ENCODE results near the gene GLT8D2. TPM values are rescaled to one million over a fixed set of nuclear protein-coding genes. Genes with fewer than 3 reads are reported as not detected.
"Not testable (repeated sequence)": the region's sequence is repeated elsewhere in the genome, so short reads cannot be mapped to it uniquely, and the experiment has no call there.

The GLT8D2 gene
- total RNA-seq, 1 experiment from 2014 or later = 3.8 TPM

GRCh38 chr12:104022786-104023185 lies 27.2 kb downstream of the GLT8D2 start:
- H3K4ac ChIP-seq (ENCODE audit: low read depth, low read length) = no peak overlapping the region
- H3K4me3 Mint-ChIP-seq = no peak overlapping the region
- peaks cover 11 to 18% of the 10 kb centered on the region in 2 experiments for H3K9me3 Mint-ChIP-seq
- no peak overlapping the region for H4K8ac ChIP-seq (replicated peaks; ENCODE audit: insufficient read length, low read depth, low read length)
- H3K27me3 ChIP-seq (ENCODE audit: insufficient read depth, low read length) = no peaks in the 10 kb centered on the region
- no peak overlapping the region for H3K27ac Mint-ChIP-seq
- no peaks in the 10 kb centered on the region for H3K9me3 ChIP-seq (ENCODE audit: control insufficient read depth, low read depth, low read length)
- H3K27ac ChIP-seq (ENCODE audit: insufficient read length, low read depth, low read length) = no peak overlapping the region
- no peaks in the 10 kb centered on the region for H3K4me1 Mint-ChIP-seq
- no peaks in the 10 kb centered on the region for H3K23me2 ChIP-seq (ENCODE audit: insufficient read length, low read depth, low read length, poor library complexity, severe bottlenecking)
- H2BK20ac ChIP-seq (ENCODE audit: low read depth, low read length, poor library complexity, severe bottlenecking) = no peak overlapping the region
- no peak overlapping the region for H2BK5ac ChIP-seq (ENCODE audit: insufficient read length, low read length)
- H2AK5ac ChIP-seq (ENCODE audit: insufficient read length, low read length) = no peak overlapping the region
- no peak for TF ChIP-seq CTCF (conservative IDR thresholded peaks at IDR 0.05)
- H2AFZ ChIP-seq (ENCODE audit: low read length) = no peak overlapping the region
- H3K18ac ChIP-seq (ENCODE audit: insufficient read length, low read depth, low read length) = no peak overlapping the region
- H2BK15ac ChIP-seq (ENCODE audit: low read depth, low read length) = no peak overlapping the region
- no peaks in the 10 kb centered on the region for H3K79me1 ChIP-seq (ENCODE audit: insufficient read depth, low read depth, low read length, poor library complexity, severe bottlenecking)
- no peak overlapping the region for H3K23ac ChIP-seq (ENCODE audit: insufficient read length, low read depth, low read length)
- H3K4me1 ChIP-seq (ENCODE audit: insufficient read depth, low read length) = no peaks in the 10 kb centered on the region
- no peaks in the 10 kb centered on the region for H4K20me1 ChIP-seq (ENCODE audit: control insufficient read depth, insufficient read depth, insufficient read length)
- no peak overlapping the region for H3K4me2 ChIP-seq (ENCODE audit: insufficient read depth, insufficient read length, low read length)
- no peak overlapping the region for H2BK12ac ChIP-seq (ENCODE audit: insufficient read length, low read depth, low read length)
- no peak overlapping the region for H4K91ac ChIP-seq (ENCODE audit: insufficient read length, low read depth, low read length)
- no peak for DNase-seq
- H3K14ac ChIP-seq (ENCODE audit: insufficient read depth, low read length) = no peak overlapping the region
- H4K5ac ChIP-seq (ENCODE audit: insufficient read length, low read depth, low read length) = no peak overlapping the region
- H3K79me2 ChIP-seq (ENCODE audit: insufficient read depth, low read length) = no peaks in the 10 kb centered on the region
- no peak overlapping the region for H2BK120ac ChIP-seq (ENCODE audit: low read depth, low read length, poor library complexity, severe bottlenecking)
- no peak overlapping the region for H3K9ac ChIP-seq (ENCODE audit: extremely low read depth, insufficient read length, low read length)
- H3K27me3 Mint-ChIP-seq (ENCODE audit: low read depth) = peaks cover 8% of the 10 kb centered on the region
- no peak overlapping the region for H3T11ph ChIP-seq (ENCODE audit: low read length)
- H3K36me3 Mint-ChIP-seq (ENCODE audit: insufficient read depth in 1 of 3, low read depth in 3 of 3) = peaks cover 2 to 8% (median 5%) of the 10 kb centered on the region in 3 experiments; a peak in 3 of 7 replicates
- WGBS (ENCODE audit: extremely low coverage, insufficient read length, low lambda C conversion rate) = no CpG with 5 or more reads among the region's 3 CpGs
- no peak overlapping the region for H3K56ac ChIP-seq (ENCODE audit: insufficient read length, low read depth, low read length)

GRCh38 chr12:104021862-104022261 lies 28.1 kb downstream of the GLT8D2 start:
- H3K56ac ChIP-seq (ENCODE audit: insufficient read length, low read depth, low read length); H3K27ac ChIP-seq (ENCODE audit: insufficient read length, low read depth, low read length); H3K36me3 Mint-ChIP-seq (ENCODE audit: insufficient read depth in 1 of 3, low read depth in 3 of 3); H2BK5ac ChIP-seq (ENCODE audit: insufficient read length, low read length); H2AK5ac ChIP-seq (ENCODE audit: insufficient read length, low read length); H2BK120ac ChIP-seq (ENCODE audit: low read depth, low read length, poor library complexity, severe bottlenecking); H3K9ac ChIP-seq (ENCODE audit: extremely low read depth, insufficient read length, low read length); H3K4me1 Mint-ChIP-seq; H3T11ph ChIP-seq (ENCODE audit: low read length); H3K27ac Mint-ChIP-seq; H4K8ac ChIP-seq (replicated peaks; ENCODE audit: insufficient read length, low read depth, low read length); H3K27me3 Mint-ChIP-seq (ENCODE audit: low read depth); H3K9me3 ChIP-seq (ENCODE audit: control insufficient read depth, low read depth, low read length); H3K23ac ChIP-seq (ENCODE audit: insufficient read length, low read depth, low read length); H3K4me2 ChIP-seq (ENCODE audit: insufficient read depth, insufficient read length, low read length); H3K27me3 ChIP-seq (ENCODE audit: insufficient read depth, low read length); H2BK20ac ChIP-seq (ENCODE audit: low read depth, low read length, poor library complexity, severe bottlenecking); H3K4me3 Mint-ChIP-seq; H3K18ac ChIP-seq (ENCODE audit: insufficient read length, low read depth, low read length); H2AFZ ChIP-seq (ENCODE audit: low read length); H2BK12ac ChIP-seq (ENCODE audit: insufficient read length, low read depth, low read length); H4K20me1 ChIP-seq (ENCODE audit: control insufficient read depth, insufficient read depth, insufficient read length); H2BK15ac ChIP-seq (ENCODE audit: low read depth, low read length); H4K91ac ChIP-seq (ENCODE audit: insufficient read length, low read depth, low read length); H3K14ac ChIP-seq (ENCODE audit: insufficient read depth, low read length); H3K79me1 ChIP-seq (ENCODE audit: insufficient read depth, low read depth, low read length, poor library complexity, severe bottlenecking); H3K23me2 ChIP-seq (ENCODE audit: insufficient read length, low read depth, low read length, poor library complexity, severe bottlenecking); H3K4me1 ChIP-seq (ENCODE audit: insufficient read depth, low read length); H3K79me2 ChIP-seq (ENCODE audit: insufficient read depth, low read length); H3K4ac ChIP-seq (ENCODE audit: low read depth, low read length); DNase-seq; H4K5ac ChIP-seq (ENCODE audit: insufficient read length, low read depth, low read length): not testable (repeated sequence)
- no CpG with 5 or more reads among the region's 1 CpG for WGBS (ENCODE audit: extremely low coverage, insufficient read length, low lambda C conversion rate)
- peaks cover 11 to 18% of the 10 kb centered on the region in 2 experiments for H3K9me3 Mint-ChIP-seq

Data from H9 (cell line).